Renal cortex interstitium (tissue), 11 donors: ENCODE data around the gene NRAP. TPM values are rescaled to one million over a fixed set of nuclear protein-coding genes. Genes with fewer than 3 reads are reported as not detected.

Experiments
- DNase-seq, 11 donors: peaks; one replicate each; pipeline ENCODE4 v3.0.0-alpha.2; 2013; ENCODE audit warnings: low read depth in 9 of 11, low spot score in 4 of 11; ENCODE audit errors: extremely low read depth in 1 of 11
- polyA plus RNA-seq, 3 donors: library from polyadenylated mRNA; unstranded; fragments of 120-200 nt; gene quantifications; one replicate each; pipeline ENCODE4 v1.2.1, GENCODE V29; 2013; ENCODE audit not compliant: insufficient read length in 3 of 3

NRAP gene
- polyA plus RNA-seq, 3 donors, result 0.03 TPM; not detected in 2

- no peak for DNase-seq
These were observed 114.0 kb downstream of the NRAP start for GRCh38 chr10:113549856-113550255.

- DNase-seq, result no peak
These were observed 116.4 kb downstream of the NRAP start for GRCh38 chr10:113547426-113547825.

GRCh38 chr10:113544392-113544791 lies 119.4 kb downstream of the NRAP start:
- DNase-seq, result no peak

GRCh38 chr10:113543107-113543955 lies 120.5 kb downstream of the NRAP start:
- DNase-seq, result no peak

GRCh38 chr10:113541549-113541927 lies 122.3 kb downstream of the NRAP start:
- no peak for DNase-seq

GRCh38 chr10:113540845-113541548 lies 122.8 kb downstream of the NRAP start:
- DNase-seq, result no peak

- no peak for DNase-seq
These were observed 124.1 kb downstream of the NRAP start for GRCh38 chr10:113539789-113540188.

Other genes starting within 250 kb of the NRAP start
- under 1 TPM; 0.42 to 0.73 (median 0.58) TPM for gene HABP2, start 111.0 kb downstream of the NRAP start, polyA plus RNA-seq
- 10 to 100 TPM; 24.6 to 26.9 (median 24.6) TPM for gene CASP7, start 15.9 kb upstream of the NRAP start, polyA plus RNA-seq
- gene PLEKHS1, start 87.6 kb upstream of the NRAP start, polyA plus RNA-seq, result under 1 TPM; 0.10 to 0.15 (median 0.11) TPM
- gene DCLRE1A, start 190.0 kb upstream of the NRAP start, polyA plus RNA-seq, result 10 to 100 TPM; 13.5 to 16.9 (median 15.3) TPM
- 10 to 100 TPM; 17.5 to 26.9 (median 20.9) TPM for gene NHLRC2, start 190.6 kb upstream of the NRAP start, polyA plus RNA-seq